Measurements from ENCODE around the gene FRMD1.

- TF ChIP-seq CTCF (IDR thresholded peaks at IDR 0.05) (peak; percentile 31 to 53 (median 37)), POLR2A (IDR thresholded peaks at IDR 0.05) (no peak)
These were observed 38.9 kb upstream of the FRMD1 start for GRCh38 chr6:168117942-168118341.

Data from transverse colon (tissue), 3 donors.